Embryonic facial prominence (tissue), 1 donor: ENCODE results near the gene RHOB.
"Not testable (repeated sequence)": the region's sequence is repeated elsewhere in the genome, so short reads cannot be mapped to it uniquely, and the experiment has no call there.

ENCODE experiments used
- DNase-seq: peaks from one replicate; pipeline ENCODE4 v3.0.0-alpha.2; 2016; ENCODE audit errors: extremely low spot score

Gene RHOB

DNA sequence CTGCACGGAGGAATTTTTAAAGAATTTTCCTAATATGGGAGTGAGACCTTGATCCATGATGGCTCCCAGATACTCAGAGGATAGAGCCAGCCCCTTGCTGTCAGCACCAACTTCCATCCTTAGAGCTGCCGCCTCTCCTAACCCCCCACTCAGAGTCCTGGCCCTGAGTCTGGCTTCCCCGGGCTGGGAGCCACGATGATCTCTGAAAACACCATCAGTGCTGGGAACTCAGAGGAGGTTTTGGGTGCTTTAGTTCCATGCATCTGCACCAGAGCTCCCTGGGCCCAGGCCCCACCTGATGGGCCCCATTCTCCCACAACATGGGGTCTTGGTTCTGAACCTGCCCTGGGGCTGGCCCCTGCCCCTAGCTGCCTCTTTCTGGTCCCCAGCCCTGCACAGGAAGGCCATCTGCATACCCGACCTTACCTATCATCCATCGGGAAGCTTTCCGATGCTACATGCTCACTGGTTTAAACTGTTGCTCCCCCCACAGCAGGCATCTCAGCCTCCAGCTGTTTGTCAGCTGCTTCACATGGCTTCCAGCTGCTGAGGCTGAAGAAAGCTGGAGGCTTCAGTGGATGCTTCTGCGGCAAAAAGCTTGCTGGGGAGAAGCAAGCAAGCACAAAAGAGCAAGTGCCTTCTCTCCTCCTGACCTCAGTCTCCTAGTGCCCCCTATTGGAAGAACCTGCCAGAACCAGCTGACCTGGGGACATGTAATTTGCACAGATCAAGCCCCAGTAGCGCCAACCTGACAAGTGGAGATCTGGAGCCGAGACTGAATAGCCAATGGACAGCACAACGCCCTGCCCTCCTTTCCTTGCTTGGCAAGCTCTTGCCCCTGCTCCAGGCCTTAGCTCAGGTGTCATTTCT lies 24.2 kb upstream of the RHOB start:
- no peak for DNase-seq

DNA sequence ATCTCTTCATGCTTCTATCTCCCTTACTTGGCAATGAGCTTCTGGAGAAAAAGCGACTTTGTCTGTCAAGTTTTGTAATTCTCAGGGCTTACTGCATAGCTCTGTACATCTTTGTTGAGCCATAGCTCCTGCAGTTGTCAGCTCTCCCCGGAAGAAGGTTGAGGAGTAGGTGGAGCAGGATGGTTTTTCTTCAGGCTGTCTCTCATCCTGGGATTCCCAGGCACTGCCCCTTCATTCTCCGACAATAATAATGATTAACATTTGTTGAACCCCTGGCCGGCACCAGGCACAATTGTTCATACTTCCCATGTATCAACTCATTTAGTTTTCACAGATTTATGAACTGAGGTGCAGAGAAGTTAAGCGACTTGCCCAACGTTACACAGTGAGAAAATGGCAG lies 23.5 kb upstream of the RHOB start:
- DNase-seq, result no peak

- DNase-seq, result no peak
These were observed 23.0 kb upstream of the RHOB start for GRCh38 chr2:20423847-20424246.

- no peak for DNase-seq
These were observed 22.3 kb upstream of the RHOB start for GRCh38 chr2:20424300-20425290.

DNA sequence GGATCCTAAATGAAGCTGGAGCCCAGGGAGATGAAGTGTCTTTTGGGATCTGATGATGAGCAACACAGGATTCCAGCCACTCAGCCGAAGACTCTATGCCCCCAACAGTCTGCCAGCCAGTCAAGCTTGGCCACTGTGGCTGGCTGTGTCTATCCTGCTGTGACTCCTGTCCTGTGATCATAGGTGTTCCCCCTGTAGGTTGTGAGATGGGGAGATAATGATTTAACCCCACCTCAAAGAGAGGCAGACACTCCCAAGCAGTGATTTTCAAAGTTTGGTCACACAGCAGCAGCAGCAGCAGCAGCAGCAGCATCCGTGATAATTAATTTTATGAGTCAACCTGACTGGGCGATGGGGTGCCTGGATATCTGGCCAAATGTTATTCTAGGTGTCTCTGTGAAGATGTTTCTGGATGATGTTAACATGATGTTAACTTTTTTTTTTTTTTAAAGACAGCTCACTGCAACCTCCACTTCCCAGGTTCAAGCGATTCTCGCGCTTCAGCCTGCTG lies 21.4 kb upstream of the RHOB start:
- no peak for DNase-seq

DNA sequence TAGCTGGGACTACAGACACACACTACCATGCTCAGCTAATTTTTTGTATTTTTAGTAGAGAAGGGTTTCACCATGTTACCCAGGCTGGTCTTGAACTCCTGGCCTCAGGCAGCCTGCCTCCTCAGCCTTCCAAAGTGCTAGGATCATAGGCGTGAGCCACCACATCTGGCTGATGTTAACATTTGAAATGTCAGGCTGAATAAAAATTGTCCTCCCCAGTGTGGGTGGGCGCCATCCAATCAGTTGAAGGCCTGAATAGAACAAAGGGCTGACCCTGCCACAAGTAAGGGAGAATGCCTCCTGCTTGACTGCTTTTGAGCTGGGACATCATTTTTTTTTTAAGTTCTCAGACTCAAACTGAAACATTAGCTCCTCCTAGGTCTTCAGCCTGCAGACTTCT lies 21.0 kb upstream of the RHOB start:
- no peak for DNase-seq

GRCh38 chr2:20427931-20428526 lies 18.8 kb upstream of the RHOB start:
- no peak for DNase-seq

GRCh38 chr2:20428717-20429490 lies 18.0 kb upstream of the RHOB start:
- DNase-seq, result no peak

DNA sequence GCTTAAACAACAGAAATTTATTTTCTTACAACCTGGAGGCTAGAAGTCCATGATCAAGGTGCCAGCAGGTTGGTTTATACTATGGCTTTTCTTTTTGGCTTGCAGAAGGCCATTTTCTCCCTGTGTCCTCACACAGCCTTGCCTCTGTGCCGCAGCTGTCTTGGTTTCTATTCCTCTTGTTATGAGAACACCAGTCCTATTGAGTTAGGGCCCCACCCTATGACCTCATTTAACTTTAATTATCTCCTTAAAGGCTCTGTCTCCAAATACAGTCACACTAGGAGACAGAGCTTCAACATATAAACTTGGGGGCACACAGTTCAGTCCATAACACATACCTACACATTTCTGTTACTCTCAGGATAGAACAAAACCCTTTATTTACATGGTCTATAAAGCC lies 17.3 kb upstream of the RHOB start:
- no peak for DNase-seq

- no peak for DNase-seq
These were observed 16.8 kb upstream of the RHOB start for GRCh38 chr2:20430035-20430434.

DNA sequence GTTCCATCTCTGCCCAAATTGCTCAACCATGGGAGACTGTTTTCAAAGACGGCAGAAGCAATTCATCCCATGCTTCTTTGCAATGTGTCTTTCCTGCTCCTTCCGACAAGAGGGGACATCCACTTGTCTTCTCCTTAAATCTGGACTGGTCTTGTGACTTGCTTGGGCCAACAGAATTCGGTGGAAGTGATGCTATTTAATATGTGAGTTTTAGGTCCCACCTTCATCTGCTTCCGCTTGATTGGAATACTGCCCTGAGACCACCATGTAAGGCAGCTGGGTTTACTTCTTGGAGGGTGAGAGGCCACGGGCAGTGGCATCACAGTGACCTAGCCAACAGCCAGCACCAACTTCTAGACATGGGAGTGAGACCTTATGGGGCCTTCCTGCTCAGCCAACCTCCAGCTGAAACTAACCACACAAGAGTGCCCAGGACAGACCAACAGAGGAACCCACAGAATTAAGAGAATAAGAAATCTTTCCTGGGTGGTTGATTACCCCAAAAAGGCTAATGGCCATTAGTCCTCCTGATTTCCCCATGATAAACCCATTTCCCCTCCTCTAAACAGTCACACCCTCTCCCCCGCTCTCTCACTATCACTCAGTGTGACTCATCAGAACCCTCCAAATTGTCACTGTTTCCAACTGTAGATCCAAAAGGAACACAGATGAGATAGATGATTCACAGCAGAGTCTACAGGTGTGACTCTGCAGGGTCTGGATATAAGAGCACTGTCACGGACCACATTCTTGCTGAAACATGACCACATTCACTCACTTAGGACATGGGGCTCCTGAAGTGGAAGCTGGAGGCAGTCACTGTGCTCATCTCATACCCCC lies 16.2 kb upstream of the RHOB start:
- no peak for DNase-seq

DNA sequence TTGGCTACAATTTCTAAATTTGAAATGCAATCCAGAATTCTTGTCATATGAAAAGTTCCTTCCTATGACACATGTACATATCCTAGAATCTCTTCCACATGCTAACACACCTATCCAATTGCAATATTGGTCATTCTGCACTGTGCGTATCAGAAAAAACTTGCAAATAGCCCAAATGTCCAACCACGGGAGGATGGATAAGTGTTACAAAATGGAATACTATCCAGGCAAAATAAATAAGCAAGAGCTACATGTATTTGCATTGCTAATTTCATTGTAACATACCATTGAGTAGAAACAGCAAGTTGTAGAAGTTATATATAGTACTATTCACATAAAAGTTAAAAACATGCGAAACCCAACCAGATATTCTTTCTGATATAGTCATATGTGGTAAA lies 15.6 kb upstream of the RHOB start:
- DNase-seq, result no peak

DNA sequence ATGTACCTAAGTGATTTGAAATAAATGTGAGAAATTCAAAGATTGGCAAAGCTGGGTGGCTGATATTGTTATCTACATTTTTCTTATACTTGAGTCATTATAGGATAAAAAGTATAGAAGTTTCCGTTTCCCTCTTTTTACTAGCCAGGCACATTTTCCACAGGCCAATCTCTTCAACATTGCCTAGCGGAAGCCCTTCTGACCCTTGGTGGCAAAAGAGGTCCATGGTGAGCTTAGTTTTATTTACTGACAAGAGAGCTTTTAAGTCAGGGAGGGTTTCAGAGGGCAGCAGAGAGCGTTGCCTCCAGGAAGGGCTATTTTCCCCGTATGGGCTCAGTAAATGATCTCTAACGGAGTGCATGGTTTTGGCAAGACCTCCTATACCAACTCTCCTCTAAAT lies 15.1 kb upstream of the RHOB start:
- no peak for DNase-seq

DNA sequence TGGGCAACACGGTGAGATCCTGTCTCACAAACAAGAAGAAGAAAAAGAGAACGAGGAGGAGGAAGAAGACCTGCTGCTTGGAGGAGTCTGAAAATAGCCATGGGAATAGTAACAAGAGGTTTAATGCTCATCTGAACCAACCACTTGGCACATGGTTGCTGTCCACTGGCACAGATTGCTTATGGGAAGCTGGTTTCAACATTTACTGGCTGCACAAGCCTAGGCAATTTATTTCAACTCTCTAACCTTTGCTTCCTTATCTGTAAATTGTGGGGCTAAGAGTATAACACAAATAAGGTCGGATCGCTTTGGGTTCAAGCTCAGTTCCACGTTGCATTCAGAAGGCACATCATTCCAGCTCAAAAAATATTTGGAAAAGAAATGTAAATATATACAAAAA lies 14.2 kb upstream of the RHOB start:
- no peak for DNase-seq

DNA sequence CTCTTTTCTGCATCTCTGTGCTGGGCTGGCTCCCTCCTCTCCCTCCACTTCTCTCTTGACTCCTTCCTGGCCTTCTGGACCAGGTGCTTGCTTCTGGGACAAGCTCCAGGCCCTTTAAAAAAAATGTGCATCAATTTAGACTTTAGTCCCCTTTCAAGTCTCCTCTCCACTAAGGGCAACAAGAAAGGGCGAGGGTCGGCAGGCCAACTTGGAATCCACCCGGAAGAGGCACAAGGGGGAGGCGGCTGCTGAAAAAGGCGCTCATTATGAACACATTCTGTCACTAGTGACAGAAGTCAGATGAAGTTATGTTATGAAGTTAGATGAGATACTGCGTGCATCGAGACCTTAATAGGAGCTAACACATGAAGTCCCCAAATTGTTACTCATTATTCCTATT lies 13.6 kb upstream of the RHOB start:
- no peak for DNase-seq

- DNase-seq, result no peak
These were observed 12.8 kb upstream of the RHOB start for GRCh38 chr2:20433946-20434553.

GRCh38 chr2:20434588-20435294 lies 12.1 kb upstream of the RHOB start:
- no peak for DNase-seq

DNA sequence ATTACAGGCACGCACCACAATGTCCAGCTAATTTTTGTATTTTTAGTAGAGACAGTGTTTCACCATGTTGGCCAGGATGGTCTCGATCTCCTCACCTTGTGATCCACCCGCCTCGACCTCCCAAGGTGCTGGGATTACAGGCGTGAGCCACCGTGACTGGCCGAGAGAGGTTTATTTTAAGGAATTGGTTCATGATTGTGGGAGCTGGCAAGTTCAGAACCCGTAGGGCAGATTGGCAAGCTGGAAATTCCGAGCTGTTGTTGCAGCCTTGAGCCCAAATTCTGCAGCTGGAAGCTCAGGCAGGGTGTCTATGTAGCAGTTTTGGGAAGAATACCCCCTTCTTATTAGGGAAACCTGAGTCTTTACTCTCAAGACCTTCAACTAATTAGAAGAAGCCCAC lies 11.4 kb upstream of the RHOB start:
- not testable (repeated sequence) for DNase-seq

DNA sequence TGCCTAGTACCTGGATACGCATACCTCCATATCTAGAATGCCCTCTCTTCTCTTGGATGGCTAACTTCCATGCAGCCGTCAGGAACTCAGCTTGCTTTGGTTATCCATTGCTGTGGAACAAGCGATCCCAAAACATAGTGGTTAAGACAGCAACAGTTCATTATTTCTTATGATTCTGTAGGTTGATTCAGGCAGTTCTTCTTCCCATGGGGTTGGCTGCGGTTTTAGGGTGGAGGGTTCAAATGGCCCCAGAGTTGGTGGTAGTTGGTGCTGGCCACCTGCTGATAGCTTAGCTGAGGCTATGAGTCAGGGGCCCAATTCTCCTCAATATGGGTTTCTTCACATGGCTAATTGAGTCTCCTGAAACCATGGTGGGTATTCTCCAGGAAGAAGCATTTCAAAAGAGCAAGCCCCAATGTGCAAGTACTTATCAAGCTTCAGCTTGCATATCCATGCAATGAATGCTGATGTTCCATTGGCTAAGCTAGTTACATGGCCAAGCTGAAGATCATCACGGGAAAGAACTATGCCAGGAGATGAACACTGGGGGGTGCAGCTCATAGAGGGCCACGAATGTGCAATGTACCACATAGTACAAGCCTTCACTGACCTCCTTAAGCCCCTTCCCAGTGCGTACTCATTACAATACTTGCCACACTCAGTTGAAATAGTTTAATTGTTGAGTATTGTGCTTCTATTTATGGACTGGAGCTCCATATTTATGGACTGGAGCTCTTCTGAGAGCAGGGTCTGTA lies 10.0 kb upstream of the RHOB start:
- DNase-seq, result no peak
